Fibroblast of mammary gland (primary cell): ENCODE results near the gene SREBF1.

Experiments
- DNase-seq: peaks from one replicate; pipeline ENCODE4 v3.0.0-alpha.2; 2010; ENCODE audit warnings: low read depth
- H3K4me3 ChIP-seq: 2 replicates; pipeline ENCODE4 v1.5.1; 2011; ENCODE audit warnings: low read depth, mild to moderate bottlenecking, low read length, moderate library complexity; ENCODE audit not compliant: control insufficient read depth
- CTCF ChIP-seq: conservative IDR thresholded peaks from 2 replicates; pipeline ENCODE4 v1.5.1; 2011; ENCODE audit warnings: low read depth, low read length, inconsistent platforms; ENCODE audit not compliant: control insufficient read depth, insufficient read depth

SREBF1 gene

DNA sequence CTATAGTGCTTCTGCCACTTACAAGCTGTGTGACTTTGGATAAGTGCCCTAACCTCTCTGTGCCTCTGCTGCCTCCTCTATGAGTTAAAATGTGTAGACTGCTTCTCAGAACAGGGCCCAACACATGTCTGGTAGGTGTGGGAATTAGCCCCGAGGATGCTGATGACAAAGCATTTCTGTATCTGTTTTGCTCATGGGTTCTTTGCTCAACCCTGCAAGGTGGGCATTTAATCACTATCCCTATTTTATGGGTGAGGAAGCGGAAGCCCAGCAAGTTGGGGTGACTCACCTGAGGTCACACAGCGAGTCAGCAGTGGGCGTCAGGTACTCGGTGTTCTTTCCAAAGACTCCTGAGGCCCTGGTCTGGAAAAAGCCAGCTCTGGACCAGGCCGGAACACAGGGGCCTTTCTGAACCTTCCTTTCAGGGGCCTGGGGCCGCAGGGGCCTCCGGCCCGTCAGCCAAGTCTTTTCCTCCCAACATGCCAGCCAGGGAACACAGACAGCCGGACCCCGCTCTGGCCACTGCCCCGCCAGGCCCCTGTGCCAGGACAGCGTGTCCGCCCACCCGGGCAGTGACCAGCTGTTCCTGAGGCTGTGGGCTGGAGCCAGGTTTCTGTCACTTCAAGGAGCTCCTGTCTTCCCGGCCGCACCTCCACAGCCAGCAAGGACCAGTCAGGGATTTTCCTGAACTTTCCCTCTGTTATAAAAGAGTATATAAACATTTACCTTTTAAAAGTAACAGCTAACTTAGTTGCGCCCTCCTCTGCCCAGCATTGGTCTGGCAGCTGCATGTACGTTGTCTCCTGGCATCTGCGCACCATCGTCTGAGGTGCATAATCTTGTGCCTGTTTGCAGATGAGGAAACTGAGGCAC is 62.5 kb downstream of the SREBF1 start:
- peak; percentile 45 for TF ChIP-seq CTCF
- H3K4me3 ChIP-seq, result no peak overlapping the region
- DNase-seq, result peak; percentile 70

DNA sequence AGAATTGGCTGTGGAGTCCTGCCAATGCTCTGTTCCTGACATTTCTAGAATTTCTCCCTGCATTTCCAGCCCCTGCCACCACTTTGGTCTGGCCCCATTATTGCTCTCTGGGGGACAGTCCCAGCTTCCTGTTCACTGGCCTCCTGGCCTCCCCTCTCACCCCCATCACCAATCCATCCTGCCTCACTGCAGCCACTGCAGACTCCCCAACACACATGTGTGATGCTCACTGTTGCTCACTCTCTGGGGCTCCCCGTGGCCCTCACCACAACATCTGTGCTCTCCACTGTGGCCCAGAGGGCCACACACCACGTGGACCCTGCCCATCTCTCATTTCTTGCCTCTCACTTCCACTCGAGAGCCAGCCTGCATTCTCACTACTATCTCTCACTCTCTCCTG is 64.6 kb downstream of the SREBF1 start:
- no peak overlapping the region for H3K4me3 ChIP-seq
- TF ChIP-seq CTCF, result no peak
- no peak for DNase-seq

- DNase-seq, result no peak
- TF ChIP-seq CTCF, result no peak
- H3K4me3 ChIP-seq, result no peak overlapping the region
These were observed 65.1 kb downstream of the SREBF1 start for GRCh38 chr17:17771498-17772201.

- DNase-seq, result no peak
- no peak for TF ChIP-seq CTCF
- H3K4me3 ChIP-seq, result no peak overlapping the region
These were observed 66.1 kb downstream of the SREBF1 start for GRCh38 chr17:17770632-17771044.

DNA sequence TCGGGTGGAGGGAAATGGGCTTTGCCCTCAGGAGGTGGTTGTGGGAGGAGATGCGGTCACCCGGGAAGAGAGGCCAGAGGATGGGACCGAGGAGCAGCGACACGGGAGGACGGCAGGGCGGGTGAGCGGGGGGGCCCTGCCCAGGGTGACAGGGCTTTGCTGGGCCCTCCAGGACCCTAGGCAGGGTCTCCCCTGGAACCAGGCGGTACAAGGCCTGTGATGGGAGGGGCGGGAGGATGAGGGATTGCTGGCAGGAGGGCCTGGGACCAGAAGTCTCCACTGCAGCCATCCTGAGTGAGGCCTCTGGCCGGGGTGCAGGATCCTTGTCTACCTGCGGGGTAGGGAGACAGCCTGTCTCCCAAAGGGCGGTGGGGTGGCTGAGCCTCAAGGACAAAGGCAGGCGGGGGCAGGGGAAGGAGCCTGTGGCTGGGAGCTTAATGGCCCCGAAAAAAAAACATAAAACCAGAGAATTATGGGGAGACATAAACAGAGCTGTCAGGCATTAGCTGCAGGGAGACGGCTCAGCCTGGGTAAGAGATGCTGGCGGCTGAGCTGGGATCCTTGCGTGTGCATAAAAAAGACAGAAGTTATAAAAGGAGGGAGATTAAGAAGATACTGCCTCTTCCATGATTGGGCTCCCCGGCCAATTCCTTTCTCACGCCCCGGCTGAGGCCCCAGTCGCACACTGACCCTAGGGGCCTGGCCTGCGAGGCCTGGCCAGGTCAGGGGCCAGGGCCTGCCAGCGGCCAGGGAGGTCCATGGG is 66.7 kb downstream of the SREBF1 start:
- DNase-seq, result no peak
- no peak overlapping the region for H3K4me3 ChIP-seq
- no peak for TF ChIP-seq CTCF

DNA sequence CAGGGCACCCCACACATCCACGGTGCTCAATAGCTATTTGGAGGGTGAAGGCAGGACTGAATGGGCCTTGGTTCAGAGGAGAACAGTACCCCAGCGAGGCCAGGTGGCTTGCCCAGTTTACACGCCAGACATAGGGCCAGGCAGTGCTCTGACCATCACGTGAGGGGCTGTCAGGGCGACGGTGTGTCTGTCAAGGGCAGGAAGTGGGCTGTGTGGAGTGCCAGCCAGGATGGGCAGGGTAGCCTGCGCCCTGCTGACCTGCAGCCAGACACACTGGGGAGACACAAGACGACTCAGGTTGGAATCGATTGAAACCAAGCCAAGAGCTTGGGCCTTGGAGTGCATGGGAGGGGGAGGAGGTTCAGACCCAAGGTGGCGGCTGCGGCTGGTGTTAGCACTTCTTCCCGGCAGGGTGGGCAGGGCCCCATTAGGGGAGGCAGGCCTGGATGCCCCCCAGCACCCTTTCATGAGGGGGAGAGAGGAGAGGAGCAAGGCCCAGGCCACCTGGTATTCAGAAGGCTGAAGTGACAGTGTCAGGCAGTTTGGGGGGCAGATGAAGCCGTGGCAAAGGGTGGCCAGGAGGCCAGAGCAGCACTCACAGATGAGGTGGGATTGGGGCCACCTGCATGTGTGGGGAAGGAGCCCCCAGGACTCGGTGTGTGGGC is 68.2 kb downstream of the SREBF1 start:
- DNase-seq, result no peak
- H3K4me3 ChIP-seq, result no peak overlapping the region
- no peak for TF ChIP-seq CTCF
